Rectal smooth muscle tissue (tissue), 1 donor: Measurements from ENCODE around the gene EMP1.

Source experiments
- H3K27ac ChIP-seq: one replicate; pipeline ENCODE4 v1.7.0; 2013; ENCODE audit warnings: low read depth, low read length, inconsistent platforms
- H3K27me3 ChIP-seq: one replicate; pipeline ENCODE4 v1.7.0; 2013; ENCODE audit warnings: low read length; ENCODE audit not compliant: control insufficient read depth, insufficient read depth
- H3K36me3 ChIP-seq: one replicate; pipeline ENCODE4 v1.7.0; 2013; ENCODE audit warnings: low read length; ENCODE audit not compliant: control insufficient read depth, insufficient read depth
- H3K4me1 ChIP-seq: one replicate; pipeline ENCODE4 v1.7.0; 2013; ENCODE audit warnings: low read length; ENCODE audit not compliant: control insufficient read depth, insufficient read depth
- H3K4me3 ChIP-seq: one replicate; pipeline ENCODE4 v1.7.0; 2013; ENCODE audit warnings: low read length
- H3K9ac ChIP-seq: one replicate; pipeline ENCODE4 v1.7.0; 2013; ENCODE audit warnings: low read length

EMP1 gene

GRCh38 chr12:13247596-13247995 is 51.1 kb downstream of the EMP1 start:
- H3K4me3 ChIP-seq: no peak overlapping the region
- no peaks in the 10 kb centered on the region for H3K36me3 ChIP-seq
- H3K4me1 ChIP-seq: no peaks in the 10 kb centered on the region
- no peaks in the 10 kb centered on the region for H3K27me3 ChIP-seq
- no peak overlapping the region for H3K9ac ChIP-seq
- no peak overlapping the region for H3K27ac ChIP-seq

- no peak overlapping the region for H3K27ac ChIP-seq
- no peaks in the 10 kb centered on the region for H3K4me1 ChIP-seq
- H3K9ac ChIP-seq: no peak overlapping the region
- H3K27me3 ChIP-seq: no peaks in the 10 kb centered on the region
- H3K36me3 ChIP-seq: no peaks in the 10 kb centered on the region
- no peak overlapping the region for H3K4me3 ChIP-seq
Measured at GRCh38 chr12:13248964-13249363, 52.4 kb downstream of the EMP1 start.

- Histone ChIP-seq H3K4me3 (no peak overlapping the region), H3K36me3 (no peaks in the 10 kb centered on the region), H3K27me3 (no peaks in the 10 kb centered on the region), H3K27ac (no peak overlapping the region), H3K9ac (no peak overlapping the region), H3K4me1 (no peaks in the 10 kb centered on the region)
Measured at GRCh38 chr12:13250416-13250815, 53.9 kb downstream of the EMP1 start.

GRCh38 chr12:13251521-13251920 is 55.0 kb downstream of the EMP1 start:
- H3K4me1 ChIP-seq: no peaks in the 10 kb centered on the region
- no peaks in the 10 kb centered on the region for H3K36me3 ChIP-seq
- H3K9ac ChIP-seq: no peak overlapping the region
- H3K4me3 ChIP-seq: no peak overlapping the region
- no peaks in the 10 kb centered on the region for H3K27me3 ChIP-seq
- H3K27ac ChIP-seq: no peak overlapping the region

GRCh38 chr12:13252024-13252423 is 55.5 kb downstream of the EMP1 start:
- Histone ChIP-seq H3K36me3 (no peaks in the 10 kb centered on the region), H3K27ac (no peak overlapping the region), H3K4me3 (no peak overlapping the region), H3K4me1 (no peaks in the 10 kb centered on the region), H3K9ac (no peak overlapping the region), H3K27me3 (no peaks in the 10 kb centered on the region)

- H3K4me3 ChIP-seq: no peak overlapping the region
- H3K9ac ChIP-seq: no peak overlapping the region
- no peaks in the 10 kb centered on the region for H3K27me3 ChIP-seq
- no peaks in the 10 kb centered on the region for H3K4me1 ChIP-seq
- no peaks in the 10 kb centered on the region for H3K36me3 ChIP-seq
- H3K27ac ChIP-seq: no peak overlapping the region
Measured at GRCh38 chr12:13252616-13253015, 56.1 kb downstream of the EMP1 start.

GRCh38 chr12:13253966-13254760 is 57.6 kb downstream of the EMP1 start:
- no peak overlapping the region for H3K27ac ChIP-seq

GRCh38 chr12:13255792-13256691 is 59.5 kb downstream of the EMP1 start:
- Histone ChIP-seq H3K36me3 (no peaks in the 10 kb centered on the region), H3K9ac (no peak overlapping the region), H3K27ac (no peak overlapping the region), H3K4me1 (no peaks in the 10 kb centered on the region), H3K4me3 (peak overlapping the region; percentile 49), H3K27me3 (no peaks in the 10 kb centered on the region)

More at GRCh38 chr12:13253966-13254760, 57.6 kb downstream of the EMP1 start:
- H3K4me1 ChIP-seq: no peaks in the 10 kb centered on the region
- no peak overlapping the region for H3K9ac ChIP-seq
- H3K36me3 ChIP-seq: no peaks in the 10 kb centered on the region
- H3K4me3 ChIP-seq: no peak overlapping the region
- H3K27me3 ChIP-seq: no peaks in the 10 kb centered on the region

- Histone ChIP-seq H3K27me3 (no peaks in the 10 kb centered on the region), H3K27ac (no peak overlapping the region), H3K36me3 (no peaks in the 10 kb centered on the region), H3K9ac (no peak overlapping the region), H3K4me3 (no peak overlapping the region), H3K4me1 (no peaks in the 10 kb centered on the region)
Measured at GRCh38 chr12:13256692-13257045, 60.1 kb downstream of the EMP1 start.

- Histone ChIP-seq H3K27me3 (no peaks in the 10 kb centered on the region), H3K4me3 (no peak overlapping the region), H3K4me1 (no peaks in the 10 kb centered on the region), H3K36me3 (no peaks in the 10 kb centered on the region), H3K9ac (no peak overlapping the region), H3K27ac (no peak overlapping the region)
Measured at GRCh38 chr12:13257356-13257875, 60.9 kb downstream of the EMP1 start.

GRCh38 chr12:13258197-13258596 is 61.7 kb downstream of the EMP1 start:
- H3K4me1 ChIP-seq: no peaks in the 10 kb centered on the region
- no peaks in the 10 kb centered on the region for H3K27me3 ChIP-seq
- no peak overlapping the region for H3K9ac ChIP-seq
- H3K27ac ChIP-seq: no peak overlapping the region
- H3K36me3 ChIP-seq: no peaks in the 10 kb centered on the region
- no peak overlapping the region for H3K4me3 ChIP-seq

GRCh38 chr12:13258717-13259119 is 62.2 kb downstream of the EMP1 start:
- no peaks in the 10 kb centered on the region for H3K36me3 ChIP-seq
- no peak overlapping the region for H3K4me3 ChIP-seq
- no peak overlapping the region for H3K9ac ChIP-seq
- no peaks in the 10 kb centered on the region for H3K4me1 ChIP-seq
- H3K27ac ChIP-seq: no peak overlapping the region
- H3K27me3 ChIP-seq: no peaks in the 10 kb centered on the region
